NT2/D1 (cell line): ENCODE measurements around the gene CCDC85C.

Experiments used
- DNase-seq: peaks from one replicate; pipeline ENCODE4 v3.0.0-alpha.2; 2011; ENCODE audit warnings: low read depth, low spot score
- H3K27me3 ChIP-seq: 2 replicates; pipeline ENCODE4 v1.6.0; 2011; ENCODE audit warnings: mild to moderate bottlenecking; ENCODE audit not compliant: insufficient read length, insufficient read depth
- H3K36me3 ChIP-seq: 2 replicates; pipeline ENCODE4 v1.6.1; 2011; ENCODE audit warnings: mild to moderate bottlenecking, low read length, mixed read lengths; ENCODE audit not compliant: insufficient read depth, insufficient read length
- H3K4me1 ChIP-seq: 2 replicates; pipeline ENCODE4 v1.5.1; 2011; ENCODE audit not compliant: insufficient read depth, insufficient read length
- H3K4me3 ChIP-seq: 2 replicates; pipeline ENCODE4 v1.5.1; 2011; ENCODE audit warnings: low read depth; ENCODE audit not compliant: insufficient read length
- H3K9ac ChIP-seq: 2 replicates; pipeline ENCODE4 v1.6.0; 2011; ENCODE audit warnings: low read depth; ENCODE audit not compliant: insufficient read length
- H3K9me3 ChIP-seq: 2 replicates; pipeline ENCODE4 v1.5.1; 2011; ENCODE audit warnings: mild to moderate bottlenecking, low read length; ENCODE audit not compliant: insufficient read depth
- SUZ12 ChIP-seq: IDR thresholded peaks from 2 replicates; pipeline ENCODE4 v1.6.1; 2011; ENCODE audit not compliant: insufficient read length, insufficient read depth; ENCODE audit errors: extremely low read depth
- YY1 ChIP-seq: IDR thresholded peaks from 2 replicates; pipeline ENCODE4 v1.6.1; 2011; ENCODE audit not compliant: insufficient read length, insufficient read depth
- ZNF274 ChIP-seq: IDR thresholded peaks from 2 replicates; pipeline ENCODE4 v1.6.1; 2011; ENCODE audit warnings: mild to moderate bottlenecking, low read depth, low read length

Gene CCDC85C

DNA sequence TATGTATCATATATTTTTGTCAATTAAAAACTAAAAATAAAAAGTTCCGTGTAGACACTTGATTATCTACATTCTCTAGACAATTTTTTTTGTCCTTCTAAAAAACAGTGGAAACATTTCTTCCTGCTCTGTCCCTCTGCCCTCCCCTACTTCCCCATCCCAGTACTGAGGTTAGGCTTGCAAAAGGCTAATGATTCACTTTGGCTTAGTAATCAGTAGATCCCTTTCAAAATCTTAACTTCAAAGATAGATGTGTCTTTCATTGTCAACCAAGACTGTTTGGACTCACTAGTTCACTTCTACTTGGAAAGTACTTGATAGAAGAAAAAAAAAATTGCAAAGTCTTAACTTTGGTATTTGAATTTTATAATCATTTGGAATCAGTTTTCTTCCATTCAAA lies 127.1 kb downstream of the CCDC85C start:
- no peak for TF ChIP-seq ZNF274
- TF ChIP-seq SUZ12 = no peak
- no peak for TF ChIP-seq YY1
- Histone ChIP-seq H3K4me1 (peaks cover 2% of the 10 kb centered on the region), H3K27me3 (no peaks in the 10 kb centered on the region), H3K4me3 (no peak overlapping the region), H3K9ac (no peak overlapping the region), H3K9me3 (no peaks in the 10 kb centered on the region), H3K36me3 (no peaks in the 10 kb centered on the region)
- no peak for DNase-seq

GRCh38 chr14:99475660-99476059 lies 128.3 kb downstream of the CCDC85C start:
- Histone ChIP-seq H3K9ac (no peak overlapping the region), H3K4me3 (no peak overlapping the region), H3K36me3 (no peaks in the 10 kb centered on the region), H3K27me3 (no peaks in the 10 kb centered on the region), H3K9me3 (no peaks in the 10 kb centered on the region), H3K4me1 (peaks cover 2% of the 10 kb centered on the region)
- no peak for DNase-seq
- TF ChIP-seq ZNF274 (no peak), YY1 (no peak), SUZ12 (no peak)

DNA sequence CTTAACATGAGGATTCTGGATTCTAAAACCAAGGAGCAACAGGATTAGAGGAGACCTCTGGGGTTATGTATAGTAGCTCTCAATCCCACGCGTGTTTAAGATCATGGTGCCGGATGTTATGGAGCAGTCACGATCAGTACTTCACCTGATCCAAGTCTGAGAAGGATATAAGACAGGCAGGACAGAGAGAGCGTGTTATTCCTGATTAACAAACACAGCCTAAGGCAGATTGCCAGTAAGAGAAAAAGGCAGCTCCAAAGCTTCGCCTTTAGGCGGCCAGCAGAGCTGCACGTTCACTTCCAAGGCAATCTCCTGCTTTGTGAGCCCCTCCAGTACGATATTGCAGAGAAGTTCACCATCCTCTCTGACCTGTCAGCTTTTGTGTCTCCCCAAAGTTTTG lies 128.8 kb downstream of the CCDC85C start:
- H3K4me3 ChIP-seq = no peak overlapping the region
- TF ChIP-seq ZNF274 (no peak), YY1 (no peak), SUZ12 (no peak)
- peaks cover 2% of the 10 kb centered on the region for H3K4me1 ChIP-seq

GRCh38 chr14:99473458-99473857 lies 130.5 kb downstream of the CCDC85C start:
- no peak for DNase-seq
- no peaks in the 10 kb centered on the region for H3K9me3 ChIP-seq
- TF ChIP-seq YY1 (no peak), ZNF274 (no peak), SUZ12 (no peak)
- no peak overlapping the region for H3K4me3 ChIP-seq
- H3K27me3 ChIP-seq = no peaks in the 10 kb centered on the region
- no peaks in the 10 kb centered on the region for H3K4me1 ChIP-seq
- no peaks in the 10 kb centered on the region for H3K36me3 ChIP-seq
- no peak overlapping the region for H3K9ac ChIP-seq

More for the DNA sequence above, 128.8 kb downstream of the CCDC85C start:
- no peaks in the 10 kb centered on the region for H3K36me3 ChIP-seq
- no peak for DNase-seq
- H3K9ac ChIP-seq = no peak overlapping the region
- no peaks in the 10 kb centered on the region for H3K27me3 ChIP-seq
- H3K9me3 ChIP-seq = no peaks in the 10 kb centered on the region

- no peak for DNase-seq
- H3K9me3 ChIP-seq = no peaks in the 10 kb centered on the region
Measured at GRCh38 chr14:99472937-99473336, 131.1 kb downstream of the CCDC85C start.

GRCh38 chr14:99471731-99472130 lies 132.3 kb downstream of the CCDC85C start:
- Histone ChIP-seq H3K4me3 (no peak overlapping the region), H3K36me3 (no peaks in the 10 kb centered on the region), H3K27me3 (no peaks in the 10 kb centered on the region), H3K4me1 (no peaks in the 10 kb centered on the region), H3K9me3 (no peaks in the 10 kb centered on the region), H3K9ac (no peak overlapping the region)
- no peak for DNase-seq
- TF ChIP-seq ZNF274 (no peak), SUZ12 (no peak), YY1 (no peak)

More at GRCh38 chr14:99472937-99473336, 131.1 kb downstream of the CCDC85C start:
- Histone ChIP-seq H3K4me1 (no peaks in the 10 kb centered on the region), H3K27me3 (no peaks in the 10 kb centered on the region), H3K9ac (no peak overlapping the region), H3K4me3 (no peak overlapping the region), H3K36me3 (no peaks in the 10 kb centered on the region)
- TF ChIP-seq SUZ12 = no peak
- no peak for TF ChIP-seq ZNF274
- no peak for TF ChIP-seq YY1

DNA sequence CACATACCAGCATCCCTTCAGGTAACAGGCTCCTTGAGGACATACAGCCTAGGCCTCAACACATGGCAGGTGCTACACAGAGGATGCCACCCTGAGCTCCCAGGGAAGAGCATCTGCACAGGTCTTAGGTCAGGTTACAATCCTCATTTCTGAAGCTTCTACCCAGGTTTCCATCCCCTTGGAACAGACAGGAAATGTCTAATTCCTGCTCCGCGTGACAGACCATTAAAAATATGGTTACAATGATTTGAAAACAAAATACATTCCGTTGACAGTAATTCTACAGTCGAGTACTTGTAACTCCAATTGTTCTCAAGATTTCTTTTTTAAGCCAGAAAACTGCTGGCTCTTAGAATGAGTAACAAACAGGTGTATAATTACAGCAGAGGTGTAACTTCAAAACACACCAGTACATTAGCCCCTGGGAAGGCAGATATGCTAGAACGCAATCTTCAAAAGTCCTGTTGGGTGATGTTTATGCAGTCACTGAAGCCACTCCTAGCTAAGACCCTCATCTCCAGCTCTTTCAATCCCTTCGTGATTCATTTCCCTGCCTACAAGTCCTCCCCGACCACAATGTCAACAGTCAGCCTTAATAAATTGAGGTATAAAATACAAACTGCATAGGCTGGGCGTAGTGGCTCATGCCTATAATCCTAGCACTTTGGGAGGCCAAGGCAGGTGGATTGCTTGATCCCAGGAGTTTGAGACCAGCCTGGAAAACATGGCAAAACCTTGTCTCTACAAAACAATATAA lies 135.0 kb downstream of the CCDC85C start:
- DNase-seq = no peak
- Histone ChIP-seq H3K9me3 (no peaks in the 10 kb centered on the region), H3K4me3 (no peak overlapping the region), H3K36me3 (peaks cover 14% of the 10 kb centered on the region), H3K4me1 (no peaks in the 10 kb centered on the region), H3K27me3 (no peaks in the 10 kb centered on the region), H3K9ac (no peak overlapping the region)
- TF ChIP-seq YY1 (no peak), ZNF274 (no peak), SUZ12 (no peak)
